HG03280 (cell line): ENCODE results near the gene HCFC1.
A peak's percentile ranks its signal among the peaks of the same experiment; 100 is the strongest.
"Not testable (repeated sequence)": the region's sequence is repeated elsewhere in the genome, so short reads cannot be mapped to it uniquely, and the experiment has no call there.

ENCODE experiments used
- ATAC-seq: cut with Tn5 transposase; IDR thresholded peaks from one replicate; pipeline ENCODE4 v1.9.1; 2021; ENCODE audit warnings: mild to moderate bottlenecking, moderate library complexity; ENCODE audit not compliant: unreplicated experiment

HCFC1 gene

DNA sequence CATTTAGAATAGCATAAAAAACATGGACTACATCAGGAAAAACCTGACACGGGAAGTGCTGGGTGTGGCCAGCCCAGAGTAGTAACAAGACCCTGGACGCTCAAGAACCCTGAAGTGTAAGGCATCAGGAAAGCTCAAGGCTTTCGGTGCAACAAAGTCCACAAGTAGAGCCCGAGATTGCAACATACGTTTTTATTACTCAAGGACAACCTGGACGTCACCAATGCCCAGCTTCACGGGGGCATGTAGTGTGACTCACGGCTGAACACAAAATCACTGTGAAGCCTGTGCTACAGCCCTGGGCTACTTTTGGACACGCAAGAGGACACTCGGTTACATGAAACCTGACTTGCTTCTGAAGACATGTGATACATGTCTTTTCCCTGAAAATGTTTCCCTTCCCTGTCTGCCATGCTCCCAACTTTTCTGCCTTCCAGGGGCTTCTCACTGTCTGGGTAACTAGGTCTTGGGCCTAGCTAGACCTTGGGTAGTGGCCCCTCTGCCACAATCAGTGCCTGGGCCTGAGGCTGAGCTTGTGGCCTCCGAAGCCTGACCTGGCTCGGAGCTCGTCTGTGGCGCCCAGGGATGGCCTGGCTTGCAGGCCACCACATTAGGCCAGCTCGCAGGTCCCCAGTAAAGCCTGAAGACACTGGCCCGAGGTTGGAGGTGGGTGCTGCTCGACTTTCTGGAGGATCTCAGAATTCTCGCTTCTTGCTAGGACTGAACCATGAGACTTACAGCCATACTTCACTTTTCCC is 38.9 kb upstream of the HCFC1 start:
- no peak for ATAC-seq

DNA sequence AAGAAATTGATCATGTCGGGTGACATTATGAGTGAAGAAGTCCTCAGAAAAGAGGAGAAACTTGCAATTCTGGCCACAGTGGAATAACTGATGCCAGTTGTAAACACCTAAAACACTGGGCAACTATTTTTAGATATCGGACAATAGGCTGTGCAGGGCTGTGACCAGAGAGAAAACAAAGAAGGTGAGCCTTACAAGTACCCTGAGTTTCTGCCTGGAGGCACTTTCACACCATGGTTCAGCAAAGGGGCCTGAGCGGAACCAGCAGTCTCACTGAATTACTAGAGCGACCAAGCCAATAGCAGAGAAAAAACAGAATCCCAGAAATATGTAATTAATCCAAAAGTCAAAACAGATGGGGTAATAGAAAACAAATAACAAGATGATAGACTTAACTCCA is 36.9 kb upstream of the HCFC1 start:
- no peak for ATAC-seq

DNA sequence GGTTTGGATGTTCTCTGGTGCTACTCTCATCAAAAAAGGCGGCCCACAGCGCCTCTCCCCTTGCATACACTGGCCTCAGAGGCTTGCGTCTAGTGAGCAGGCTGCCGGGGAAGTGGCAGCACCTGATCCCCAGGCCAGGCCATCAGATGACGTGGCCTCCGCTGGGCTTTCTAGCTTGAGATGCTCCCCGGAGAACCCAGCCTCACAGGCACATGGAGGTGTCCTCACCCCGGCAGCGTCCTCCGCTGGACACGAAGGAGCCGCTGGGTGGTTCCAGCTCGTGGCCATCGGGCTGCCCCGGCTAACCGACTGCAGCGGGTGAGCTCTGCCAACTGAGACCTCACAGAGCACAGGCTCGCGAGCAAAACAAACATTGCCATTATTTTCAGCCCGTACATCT is 35.3 kb upstream of the HCFC1 start:
- ATAC-seq: no peak

DNA sequence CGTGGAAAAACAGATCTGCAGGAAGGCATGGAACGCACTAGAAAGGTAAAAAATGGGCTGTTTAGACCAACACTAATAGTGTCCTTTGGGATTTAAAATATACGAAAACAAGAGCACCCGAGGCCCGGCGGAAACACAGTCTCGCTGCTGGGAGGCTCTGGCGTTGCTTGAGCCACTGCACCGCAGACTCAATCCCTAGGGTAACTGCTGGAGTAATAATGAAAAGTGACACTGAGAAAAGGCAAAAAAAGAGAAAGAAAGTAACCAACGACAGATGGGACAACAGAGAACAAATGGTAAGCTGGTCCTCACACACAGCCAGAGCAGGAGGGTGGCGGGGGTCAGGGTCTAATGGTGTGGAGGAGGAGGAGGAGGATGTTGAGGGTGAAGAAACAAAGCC is 32.7 kb upstream of the HCFC1 start:
- no peak for ATAC-seq

DNA sequence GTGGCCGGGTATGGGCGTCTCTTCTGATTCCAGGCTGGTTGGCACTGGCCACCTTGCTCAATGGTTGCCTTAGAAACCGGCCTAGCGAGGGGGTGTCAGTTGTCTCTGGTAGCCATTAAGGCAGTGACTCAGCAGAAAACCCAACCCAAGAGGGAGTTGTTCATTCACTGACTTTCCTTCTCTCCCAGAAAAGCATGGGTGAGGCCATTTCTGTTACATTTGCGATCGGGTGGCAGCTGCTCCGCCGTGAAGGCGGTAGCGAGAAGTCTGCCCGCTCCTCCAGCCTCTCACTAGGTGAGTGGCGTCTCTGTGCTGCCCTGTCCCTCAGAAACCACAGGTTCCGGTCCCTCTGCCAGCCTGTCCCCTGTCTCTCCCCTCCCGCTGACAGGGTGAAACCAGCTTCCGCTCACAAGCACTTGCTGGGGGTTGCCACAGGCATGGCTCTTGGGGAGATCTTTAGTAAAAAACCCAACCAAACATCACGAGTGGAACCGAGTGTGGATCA is 30.6 kb upstream of the HCFC1 start:
- ATAC-seq: no peak

DNA sequence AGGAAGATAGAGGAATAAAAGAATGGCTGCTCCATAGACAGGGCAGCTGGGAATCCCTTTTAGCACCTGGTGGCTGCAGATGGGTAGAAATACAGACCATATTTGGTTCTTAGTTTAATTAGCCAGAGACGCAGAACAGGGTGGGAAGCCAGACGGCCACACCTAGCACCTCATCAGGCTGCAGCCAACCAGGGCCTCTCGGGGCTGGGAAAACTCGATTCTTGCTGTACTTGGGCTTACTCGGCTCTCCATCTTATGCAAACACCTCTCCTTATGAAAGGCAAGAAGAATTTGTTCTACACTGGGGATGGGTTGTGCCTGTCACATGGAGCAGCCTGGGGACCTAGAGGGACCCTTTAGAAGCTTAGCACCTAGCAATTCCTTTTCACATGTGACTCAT is 28.4 kb upstream of the HCFC1 start:
- ATAC-seq: no peak

DNA sequence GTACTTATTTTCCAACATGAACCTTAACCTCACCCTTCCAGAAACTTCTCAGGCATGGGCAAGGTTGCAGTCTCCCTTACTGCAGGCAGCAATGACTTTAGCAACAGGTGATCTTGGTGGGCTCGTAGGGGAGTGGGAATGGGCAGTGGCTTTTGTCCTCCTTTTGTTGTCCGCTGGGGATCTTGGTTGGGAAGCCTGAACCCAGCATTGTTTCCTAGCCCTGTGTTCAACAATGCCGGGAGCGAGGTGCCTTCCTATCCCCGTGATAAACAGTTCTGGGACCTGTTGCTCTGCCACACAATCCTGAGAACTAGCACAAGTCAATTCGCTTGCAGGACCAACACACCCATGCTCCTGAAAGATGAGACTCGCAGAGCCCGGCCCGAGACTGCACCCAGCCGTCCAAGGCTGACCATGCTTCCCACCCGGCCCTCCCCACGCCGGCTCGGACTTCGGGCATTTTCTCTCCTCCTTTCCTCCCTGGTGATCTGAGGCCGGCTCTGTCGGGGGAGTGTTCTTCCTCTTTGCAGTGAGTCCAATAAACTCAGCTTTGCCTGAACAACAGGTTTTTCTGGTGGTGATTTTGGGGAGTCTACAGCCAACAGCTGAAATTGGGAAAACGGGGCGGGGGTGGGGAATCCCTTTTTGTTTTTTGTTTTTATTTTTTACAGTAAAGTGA is 27.9 kb upstream of the HCFC1 start:
- no peak for ATAC-seq

DNA sequence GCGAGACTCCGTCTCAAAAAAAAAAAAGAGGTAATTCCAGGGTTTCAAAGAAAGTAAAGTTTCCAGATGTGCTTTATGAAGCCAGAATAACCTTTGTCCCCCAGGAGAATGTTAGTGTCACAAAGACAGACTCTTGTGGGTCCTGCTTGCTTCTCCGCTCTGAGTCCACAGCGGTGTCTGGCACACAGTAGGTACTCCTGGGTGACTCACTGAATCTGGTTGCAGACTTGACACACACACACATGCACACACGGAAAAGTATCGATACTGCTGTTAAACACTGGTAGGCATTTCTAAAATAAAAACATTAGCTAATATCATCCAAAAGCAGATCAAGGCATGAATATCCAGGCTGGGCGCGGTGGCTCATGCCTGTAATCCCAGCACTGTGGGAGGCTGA is 23.9 kb upstream of the HCFC1 start:
- ATAC-seq: no peak

DNA sequence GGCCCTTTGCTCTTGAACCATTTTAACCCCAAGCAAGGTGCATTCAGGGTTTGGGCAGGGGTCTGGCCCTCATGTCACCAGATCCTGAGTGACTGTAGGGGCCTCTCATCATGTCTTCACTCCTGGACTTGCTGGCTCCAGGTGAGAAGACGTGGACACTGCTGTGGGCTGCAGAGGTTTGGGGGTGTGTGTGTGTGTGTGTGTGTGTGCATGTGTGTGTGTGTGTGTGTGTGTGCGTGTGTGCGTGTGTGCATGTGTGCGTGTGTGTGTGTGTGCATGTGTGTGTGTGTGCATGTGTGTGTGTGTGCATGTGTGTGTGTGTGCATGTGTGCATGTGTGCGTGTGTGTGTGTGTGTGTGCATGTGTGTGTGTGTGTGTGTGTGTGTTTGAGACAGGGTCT is 22.8 kb upstream of the HCFC1 start:
- ATAC-seq: not testable (repeated sequence)

DNA sequence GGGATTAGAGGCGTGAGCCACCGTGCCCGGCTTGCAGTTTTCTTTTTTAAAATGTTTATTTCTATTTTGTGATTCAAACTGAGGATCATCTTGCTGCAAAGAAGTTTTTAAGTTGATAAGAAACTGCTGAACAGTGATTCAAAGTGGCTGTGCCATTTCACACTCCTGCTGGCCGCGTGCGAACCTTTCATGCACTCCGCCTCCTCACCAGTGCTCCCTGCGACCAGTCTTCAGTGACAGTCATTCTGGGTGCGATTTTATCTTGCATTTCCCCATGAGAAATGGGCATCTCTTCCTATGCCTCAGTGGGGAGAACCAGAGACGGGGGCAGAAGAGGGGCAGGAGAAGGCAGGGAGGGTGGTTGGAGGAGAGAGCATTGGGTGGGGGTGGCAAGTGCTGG is 22.4 kb upstream of the HCFC1 start:
- ATAC-seq: no peak

DNA sequence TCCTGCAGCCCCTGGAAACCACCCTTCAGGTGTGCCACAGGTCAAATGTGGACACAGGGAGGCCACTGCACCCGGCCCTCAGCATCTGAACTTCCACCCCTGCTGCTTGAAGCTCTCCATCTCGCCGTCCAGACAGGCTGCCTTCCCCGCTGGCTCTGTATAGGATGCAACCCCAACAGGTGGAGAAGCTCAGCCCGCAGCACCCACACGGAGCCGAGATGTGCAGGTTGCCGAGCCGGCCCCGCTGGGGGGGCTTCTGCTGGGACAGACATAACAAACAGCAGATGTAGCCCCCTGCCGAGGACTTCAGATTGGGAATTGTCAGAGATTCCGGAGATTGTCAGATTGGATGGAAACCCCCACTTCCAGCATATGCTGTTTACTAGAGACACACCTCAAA is 21.5 kb upstream of the HCFC1 start:
- ATAC-seq: no peak

DNA sequence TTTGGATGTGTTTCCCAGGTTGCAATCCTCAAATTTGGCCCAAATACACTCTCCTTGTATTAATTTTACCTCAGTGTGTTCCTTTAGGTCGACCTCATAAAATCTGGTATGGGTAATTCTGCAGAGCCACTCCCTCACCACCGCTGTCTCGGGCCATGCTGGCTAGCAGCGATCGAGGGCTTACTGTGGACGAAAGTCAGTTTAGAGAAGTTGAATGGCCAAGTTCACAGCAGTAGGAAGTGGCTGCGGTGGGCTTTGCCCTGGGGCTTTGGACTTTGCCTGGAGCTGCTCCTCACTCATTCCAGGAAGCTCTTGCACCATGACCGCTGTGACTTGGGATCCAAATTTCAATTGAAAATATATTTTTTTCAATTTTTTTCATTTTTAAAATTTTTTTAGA is 20.6 kb upstream of the HCFC1 start:
- ATAC-seq: no peak

DNA sequence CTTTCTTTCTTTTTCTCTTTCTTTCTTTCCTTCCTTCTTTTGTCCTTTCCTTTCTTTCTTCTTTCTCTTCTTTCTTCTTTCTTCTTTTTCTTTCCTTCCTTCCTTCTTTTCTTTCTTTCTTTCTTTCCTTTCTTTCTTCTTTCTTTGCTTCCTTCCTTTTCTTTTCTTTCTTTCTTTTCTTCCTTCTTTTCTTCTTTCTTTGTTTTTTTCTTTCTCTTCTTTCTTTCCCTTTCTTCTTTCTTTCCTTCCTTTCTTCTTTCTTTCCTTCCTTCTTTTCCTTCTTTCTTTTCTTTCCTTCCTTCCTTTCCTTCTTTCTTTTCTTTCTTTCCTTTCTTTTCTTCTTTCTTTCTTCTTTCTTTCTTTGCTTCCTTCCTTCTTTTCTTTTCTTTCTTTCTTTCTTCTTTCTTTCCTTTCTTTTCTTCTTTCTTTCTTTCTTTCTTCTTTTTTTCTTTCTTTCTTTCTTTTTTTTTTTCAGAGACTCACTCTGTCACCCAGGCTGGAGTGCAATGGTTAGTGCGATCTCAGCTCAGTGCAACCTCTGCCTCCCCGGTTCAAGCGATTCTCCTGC is 19.5 kb upstream of the HCFC1 start:
- no peak for ATAC-seq

DNA sequence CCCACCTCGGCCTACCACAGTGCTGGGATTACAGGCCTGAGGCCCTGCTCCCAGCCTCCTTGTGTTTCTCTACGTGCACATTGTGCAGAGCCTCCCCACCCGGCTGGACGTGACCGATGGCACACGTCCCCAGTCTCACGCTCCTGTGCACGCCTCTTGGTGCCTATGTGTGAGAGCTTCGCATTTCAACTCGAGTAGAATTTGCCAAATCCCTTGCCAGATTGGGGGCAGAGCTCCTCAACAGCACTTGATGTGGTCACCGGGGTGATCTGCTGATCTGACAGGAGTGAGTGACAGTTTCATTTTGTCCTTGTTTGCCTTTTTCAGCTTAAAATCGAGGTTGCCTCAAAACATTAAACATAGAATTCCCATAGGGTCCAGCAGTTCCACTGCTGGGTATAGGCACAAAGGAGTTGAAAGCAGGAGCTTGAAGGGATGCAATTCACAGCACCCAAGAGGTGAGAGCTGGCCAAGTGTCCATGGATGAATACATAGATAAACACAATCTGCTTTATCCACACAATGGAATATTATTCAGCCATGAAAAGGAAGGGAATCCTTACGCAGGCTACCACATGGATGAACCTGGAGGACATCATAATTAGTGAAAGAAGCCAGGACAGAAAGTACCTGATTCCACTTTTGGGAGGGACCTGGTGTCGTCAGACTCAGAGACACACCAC is 18.5 kb upstream of the HCFC1 start:
- ATAC-seq: no peak

DNA sequence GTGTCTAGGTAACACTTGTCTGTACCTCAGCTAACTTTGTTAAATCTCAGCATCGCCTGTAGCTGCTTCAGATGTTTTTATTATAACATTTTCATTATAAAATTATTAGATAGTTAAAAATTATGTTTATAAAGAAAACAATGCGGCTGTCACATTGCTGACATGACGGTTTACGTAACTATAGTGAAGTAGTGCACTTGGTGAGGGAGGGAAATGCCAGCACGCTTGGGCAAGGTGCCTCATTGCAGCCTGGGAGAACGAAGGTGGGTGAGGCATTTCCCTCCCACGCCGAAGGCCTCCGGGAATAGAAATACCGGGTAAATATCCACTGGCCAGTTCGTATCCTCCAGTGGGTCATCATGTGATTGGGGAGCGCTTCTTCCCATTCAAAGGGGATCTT is 16.9 kb upstream of the HCFC1 start:
- no peak for ATAC-seq

DNA sequence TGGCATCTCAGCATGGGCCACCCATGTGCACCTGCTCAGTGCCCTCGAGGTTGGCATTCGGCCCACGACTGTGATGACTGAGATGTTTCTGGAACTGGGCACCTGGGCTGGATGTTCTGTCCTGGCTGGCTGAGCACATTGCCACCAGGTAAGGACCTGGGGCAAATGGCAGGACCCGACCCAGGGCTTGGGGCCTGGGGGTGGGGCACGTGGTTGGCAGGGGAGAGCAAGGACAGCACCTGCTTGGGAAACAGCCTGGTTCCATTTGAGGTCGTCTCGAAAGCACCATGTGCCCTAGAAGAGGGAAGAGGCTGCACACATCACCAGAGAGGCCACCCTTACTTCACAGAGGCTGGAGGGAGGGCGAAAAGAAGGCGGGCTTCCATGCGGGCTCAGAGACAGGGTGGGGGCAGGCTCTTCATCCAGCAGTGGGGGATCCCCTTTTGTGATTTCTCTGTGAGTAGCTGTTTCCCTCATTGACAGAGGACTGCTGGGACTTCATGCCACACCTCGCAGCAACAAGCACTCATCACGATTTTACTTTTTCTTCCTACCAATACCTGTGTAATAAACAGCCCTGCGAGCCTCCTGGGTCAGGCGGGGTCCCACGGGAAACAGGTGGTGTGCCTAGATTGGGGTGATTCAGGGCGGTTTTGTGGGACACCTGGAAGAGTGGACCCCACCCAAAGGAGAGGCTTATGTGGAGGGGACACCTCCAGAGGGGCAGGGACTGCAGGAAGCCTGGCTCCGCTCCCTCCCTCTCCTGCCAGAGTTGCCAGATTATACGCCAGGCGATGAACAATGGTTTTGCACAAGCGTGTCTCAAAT is 12.9 kb upstream of the HCFC1 start:
- peak; percentile 43 for ATAC-seq

DNA sequence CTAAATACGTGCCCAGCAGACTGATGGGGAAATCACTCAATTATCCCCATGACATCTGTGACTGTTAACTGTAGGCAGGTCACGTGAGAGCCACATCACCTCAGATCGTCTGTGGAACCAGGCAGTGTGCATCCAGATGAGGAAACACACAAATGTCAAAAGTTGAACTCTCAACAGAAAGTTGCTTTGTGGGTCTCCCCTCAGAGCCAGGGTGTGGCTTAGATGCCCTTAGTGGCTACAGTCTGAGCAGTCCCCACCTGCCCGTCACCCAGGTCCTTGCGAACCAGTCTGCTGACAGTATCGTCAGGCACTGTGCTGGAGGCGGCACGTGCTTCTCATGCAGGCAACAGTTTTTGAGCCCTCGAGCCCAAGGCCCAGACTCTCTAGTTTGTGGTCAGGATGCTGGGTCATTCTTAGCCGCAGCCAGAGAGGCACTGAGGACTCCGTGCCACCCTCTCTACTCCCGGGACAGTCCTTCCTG is 11.7 kb upstream of the HCFC1 start:
- no peak for ATAC-seq

DNA sequence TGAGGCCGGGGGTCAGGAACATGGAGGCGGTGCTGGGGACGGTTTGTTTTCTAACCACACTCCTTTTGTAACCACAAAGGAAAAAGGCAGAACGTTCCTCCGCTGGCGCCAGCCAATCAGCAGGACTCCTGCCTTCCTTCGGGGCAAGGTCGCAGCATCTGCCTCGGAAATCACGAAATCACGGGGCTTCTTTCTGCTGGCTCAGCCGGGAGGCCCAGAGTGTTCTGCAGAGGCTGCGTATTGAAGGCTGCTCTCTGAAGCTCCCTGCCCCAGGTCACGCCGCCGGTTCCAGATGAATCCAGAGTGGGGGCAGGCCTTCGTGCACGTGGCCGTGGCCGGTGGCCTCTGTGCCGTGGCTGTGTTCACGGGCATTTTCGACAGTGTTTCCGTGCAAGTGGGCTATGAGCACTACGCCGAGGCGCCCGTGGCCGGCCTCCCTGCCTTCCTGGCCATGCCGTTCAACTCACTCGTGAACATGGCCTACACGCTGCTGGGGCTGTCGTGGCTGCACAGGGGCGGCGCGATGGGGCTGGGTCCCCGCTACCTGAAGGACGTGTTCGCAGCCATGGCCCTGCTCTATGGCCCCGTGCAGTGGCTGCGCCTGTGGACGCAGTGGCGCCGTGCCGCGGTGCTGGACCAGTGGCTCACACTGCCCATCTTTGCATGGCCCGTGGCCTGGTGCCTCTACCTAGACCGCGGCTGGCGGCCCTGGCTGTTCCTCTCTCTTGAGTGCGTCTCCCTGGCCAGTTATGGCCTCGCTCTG is 10.3 kb upstream of the HCFC1 start:
- ATAC-seq: no peak

DNA sequence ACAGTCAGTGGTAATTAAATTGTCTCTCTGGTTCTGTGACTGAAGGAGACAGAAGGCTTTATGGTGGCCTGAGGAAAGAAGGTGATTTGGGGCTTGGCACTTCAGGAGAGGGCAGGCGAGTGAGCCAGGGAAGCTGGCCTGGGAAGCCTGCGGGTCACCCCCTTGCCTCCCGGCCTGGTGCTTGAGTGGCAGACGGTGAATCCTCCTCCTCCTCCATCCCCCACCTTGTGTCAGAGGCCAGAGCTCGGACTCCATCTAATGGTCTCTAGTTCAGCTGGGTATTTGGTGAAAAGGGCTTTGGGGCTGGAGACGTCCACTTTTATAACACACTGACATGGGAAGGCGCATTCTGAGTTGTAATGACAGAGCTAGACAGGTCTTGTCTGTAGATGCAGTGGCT is 9.6 kb upstream of the HCFC1 start:
- ATAC-seq: no peak

DNA sequence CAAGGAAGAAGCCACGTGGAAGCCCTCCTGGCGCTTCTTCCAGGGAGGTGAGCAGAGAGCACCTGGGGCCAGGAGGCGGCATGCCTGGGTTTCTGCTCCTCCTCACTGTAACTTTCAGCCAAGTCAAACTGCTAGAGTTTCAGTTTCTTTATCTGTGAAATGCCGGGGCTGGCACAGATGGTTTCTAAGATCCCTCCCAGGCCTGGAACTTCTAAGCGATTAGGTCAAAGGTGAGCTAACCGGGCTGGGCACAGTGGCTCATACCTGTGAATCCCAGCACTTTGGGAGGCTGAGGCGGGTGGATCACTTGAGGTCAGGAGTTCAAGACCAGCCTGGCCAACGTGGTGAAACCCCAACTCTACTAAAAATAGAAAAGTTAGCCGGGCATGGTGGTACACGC is 8.8 kb upstream of the HCFC1 start:
- peak; percentile 54 for ATAC-seq
